Measurements from ENCODE around the gene TAPT1.

Gene TAPT1

DNA sequence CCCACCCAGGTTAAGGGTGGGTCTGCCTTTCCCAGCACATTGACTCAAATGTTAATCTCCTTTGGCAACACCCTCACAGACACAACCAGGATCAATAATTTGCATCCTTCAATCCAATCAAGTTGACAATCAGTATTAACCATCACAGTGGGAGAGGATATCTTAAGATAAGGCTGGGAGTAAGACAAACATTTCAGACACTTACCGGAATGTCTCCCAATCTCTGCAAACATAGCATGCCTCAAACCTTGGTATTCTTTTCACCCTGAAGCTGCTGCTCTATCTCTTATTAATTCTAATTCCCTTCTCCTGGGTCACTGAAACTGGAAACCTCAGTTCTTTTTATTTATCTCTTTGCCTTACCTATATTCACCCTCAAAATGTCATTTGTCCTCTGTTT lies 19.0 kb upstream of the TAPT1 start:
- no peak for DNase-seq (ENCODE audit: low read depth)

DNA sequence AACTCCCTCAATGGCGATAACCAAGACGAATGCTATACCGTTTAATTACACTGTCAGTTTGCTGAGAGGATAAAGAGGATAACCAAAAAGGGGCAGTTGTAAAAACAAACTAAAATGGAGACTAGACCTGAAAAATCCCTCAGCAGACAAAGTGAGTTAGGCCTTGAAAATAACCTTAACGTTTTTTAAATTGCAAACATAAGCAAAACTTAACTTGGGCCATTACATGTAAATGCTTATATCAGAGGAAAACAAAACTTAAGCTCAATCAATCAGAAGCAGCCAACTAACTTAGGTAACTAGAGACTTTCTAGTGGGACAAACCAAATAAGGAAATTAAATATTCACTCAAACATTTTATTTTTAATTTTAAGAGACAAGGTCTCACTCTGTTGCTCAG lies 17.0 kb upstream of the TAPT1 start:
- no peak for DNase-seq (ENCODE audit: low read depth)

DNA sequence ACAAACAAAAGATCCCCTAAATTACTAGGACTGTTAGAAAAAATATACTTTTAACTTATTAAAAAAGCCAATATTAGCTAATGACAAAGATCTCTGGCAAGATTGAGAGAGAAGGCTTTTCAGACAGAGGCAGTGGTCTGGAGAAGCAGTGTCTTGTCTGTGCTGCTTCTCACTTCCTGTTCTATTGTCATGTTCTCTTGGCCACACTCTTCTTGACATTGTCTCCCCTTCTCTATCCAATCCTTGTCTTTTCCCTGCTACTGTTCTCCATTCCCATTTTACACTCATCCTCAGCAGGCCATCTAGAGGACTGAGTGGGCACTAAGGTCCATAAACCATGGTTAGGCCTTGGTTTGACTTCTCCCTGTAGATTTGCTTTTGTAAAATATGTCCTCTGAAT lies 14.0 kb upstream of the TAPT1 start:
- DNase-seq (ENCODE audit: low read depth): no peak

DNA sequence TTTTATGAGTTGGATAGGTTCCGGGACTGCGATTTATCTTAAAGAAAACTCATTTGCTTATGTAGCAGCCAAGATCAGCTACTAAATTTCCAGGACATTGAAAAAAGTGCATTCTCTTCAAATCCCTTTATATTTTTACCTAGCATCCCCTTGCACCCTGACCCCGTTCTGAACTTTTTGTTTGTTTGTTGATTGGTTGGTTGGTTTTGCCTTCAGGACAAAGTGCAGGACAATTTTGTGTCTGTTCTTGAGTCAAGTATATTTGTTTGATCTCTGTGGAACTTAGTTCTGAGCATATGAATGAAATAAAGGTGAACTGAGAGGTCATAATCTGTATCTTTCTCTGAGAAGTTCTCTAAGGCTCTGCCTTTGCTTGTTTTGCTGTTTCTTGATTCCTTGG lies 12.8 kb upstream of the TAPT1 start:
- no peak for DNase-seq (ENCODE audit: low read depth)

DNA sequence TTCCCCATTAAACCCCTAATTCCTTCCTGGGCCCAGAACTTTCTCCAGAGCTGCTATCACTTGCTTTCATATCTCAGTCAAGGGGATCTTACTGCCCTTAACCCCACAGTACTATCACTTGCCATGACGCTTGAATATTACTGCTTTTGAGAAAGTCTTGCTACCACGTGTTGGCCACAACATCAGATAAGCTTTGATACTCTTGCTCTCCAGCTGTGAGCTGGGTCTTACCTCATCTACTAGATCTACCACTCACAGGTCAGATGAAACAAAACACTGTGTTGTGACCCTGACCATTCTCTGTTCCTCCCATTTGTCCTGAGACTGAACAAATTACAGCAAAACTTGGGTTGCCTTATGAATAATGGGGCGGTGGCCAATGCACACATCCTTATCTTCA lies 12.1 kb upstream of the TAPT1 start:
- no peak for DNase-seq (ENCODE audit: low read depth)

GRCh38 chr4:16237715-16238114 lies 11.4 kb upstream of the TAPT1 start:
- DNase-seq (ENCODE audit: low read depth): no peak

DNA sequence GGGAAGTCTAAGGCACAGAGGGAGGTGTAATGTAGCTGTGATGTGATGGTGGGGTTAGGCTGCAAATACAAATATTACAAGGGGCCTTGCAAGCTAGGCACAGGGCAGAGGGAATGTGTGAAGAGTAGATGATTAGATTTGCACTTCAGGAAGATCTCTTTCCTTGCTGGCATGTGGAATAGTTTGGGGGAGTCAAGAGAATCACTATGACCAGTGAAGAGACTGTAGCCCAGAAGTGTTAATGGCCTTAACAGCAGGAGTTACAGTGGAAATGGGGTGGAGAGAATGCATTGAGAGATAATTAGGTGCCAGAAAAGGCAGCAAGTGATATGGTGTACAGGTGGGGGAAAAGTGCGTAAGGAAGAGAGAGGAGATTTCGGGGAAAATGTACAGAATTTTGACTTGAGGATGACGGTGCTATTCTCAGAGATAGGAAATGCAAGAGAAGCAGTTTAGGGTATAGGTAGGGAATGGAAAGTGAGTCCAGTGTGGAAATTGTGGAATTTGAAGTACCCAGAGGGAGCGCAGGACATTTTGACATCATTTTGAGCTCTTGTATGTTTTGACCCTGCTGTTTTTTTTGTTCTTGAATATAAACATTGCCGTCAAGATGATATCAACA lies 10.2 kb upstream of the TAPT1 start:
- no peak for DNase-seq (ENCODE audit: low read depth)

- no peak for DNase-seq (ENCODE audit: low read depth)
Observed at GRCh38 chr4:16235209-16235608, 8.9 kb upstream of the TAPT1 start.

GRCh38 chr4:16233569-16234177 lies 7.4 kb upstream of the TAPT1 start:
- DNase-seq (ENCODE audit: low read depth): no peak

GRCh38 chr4:16231570-16232245 lies 5.4 kb upstream of the TAPT1 start:
- DNase-seq (ENCODE audit: low read depth): no peak

GRCh38 chr4:16230308-16230707 lies 4.0 kb upstream of the TAPT1 start:
- no peak for DNase-seq (ENCODE audit: low read depth)

- no peak for DNase-seq (ENCODE audit: low read depth)
Observed at GRCh38 chr4:16229604-16230003, 3.3 kb upstream of the TAPT1 start.

DNA sequence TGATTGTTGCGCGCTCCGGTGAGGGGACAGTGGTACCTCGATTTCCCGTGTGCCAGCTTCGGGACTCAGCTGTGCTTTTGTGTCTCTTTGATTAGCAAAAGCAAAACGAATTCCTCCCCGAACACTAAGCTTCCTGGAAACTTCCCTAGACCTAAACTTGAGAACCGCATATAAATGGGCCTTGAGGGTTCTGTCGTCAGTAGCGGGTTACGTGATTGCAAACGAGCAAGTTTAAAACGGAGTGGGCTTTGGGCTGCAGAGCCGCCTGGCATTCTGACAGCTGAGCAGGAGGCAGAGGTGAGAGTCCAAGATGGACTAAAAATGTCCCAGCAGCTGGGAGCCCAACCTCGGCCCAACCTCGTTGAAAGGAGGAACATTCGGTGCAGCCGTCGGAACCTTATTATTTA lies 1.2 kb upstream of the TAPT1 start:
- DNase-seq (ENCODE audit: low read depth): no peak

GRCh38 chr4:16226816-16227461 lies 668 bp upstream of the TAPT1 start:
- DNase-seq (ENCODE audit: low read depth): no peak

DNA sequence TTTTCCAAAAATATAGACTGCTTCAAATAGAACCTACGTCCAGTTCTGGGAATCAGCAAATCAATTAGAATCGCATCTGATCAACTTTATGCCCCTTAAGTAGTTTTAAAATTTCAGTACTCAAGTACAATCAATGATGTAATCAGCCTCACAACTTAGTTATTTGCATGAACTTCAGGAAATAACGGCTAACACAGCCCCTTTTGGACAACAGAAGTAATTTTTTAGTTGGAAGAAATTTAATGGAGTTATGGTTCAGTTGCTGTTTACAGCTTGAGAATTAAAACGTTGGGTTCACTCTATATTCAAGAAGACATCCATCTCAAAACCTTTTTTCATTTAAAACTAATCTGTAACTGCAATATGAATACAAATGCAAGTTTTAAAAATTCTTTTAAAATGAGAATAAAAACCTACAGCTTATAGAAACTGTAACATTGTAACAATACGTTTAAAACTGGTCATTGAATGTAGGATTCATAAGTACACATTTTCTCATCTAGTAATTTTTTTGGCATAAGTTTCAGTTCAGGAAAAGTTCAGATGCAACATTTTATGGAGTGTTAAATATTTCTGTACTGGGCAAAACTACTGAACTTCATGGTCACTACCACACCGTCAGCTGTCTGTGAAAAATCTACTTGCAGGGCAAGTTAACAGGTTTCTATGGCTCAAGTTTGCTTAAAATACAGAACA lies 956 bp downstream of the TAPT1 start:
- no peak for DNase-seq (ENCODE audit: low read depth)

GRCh38 chr4:16224264-16225166 lies 1.8 kb downstream of the TAPT1 start:
- DNase-seq (ENCODE audit: low read depth): no peak

DNA sequence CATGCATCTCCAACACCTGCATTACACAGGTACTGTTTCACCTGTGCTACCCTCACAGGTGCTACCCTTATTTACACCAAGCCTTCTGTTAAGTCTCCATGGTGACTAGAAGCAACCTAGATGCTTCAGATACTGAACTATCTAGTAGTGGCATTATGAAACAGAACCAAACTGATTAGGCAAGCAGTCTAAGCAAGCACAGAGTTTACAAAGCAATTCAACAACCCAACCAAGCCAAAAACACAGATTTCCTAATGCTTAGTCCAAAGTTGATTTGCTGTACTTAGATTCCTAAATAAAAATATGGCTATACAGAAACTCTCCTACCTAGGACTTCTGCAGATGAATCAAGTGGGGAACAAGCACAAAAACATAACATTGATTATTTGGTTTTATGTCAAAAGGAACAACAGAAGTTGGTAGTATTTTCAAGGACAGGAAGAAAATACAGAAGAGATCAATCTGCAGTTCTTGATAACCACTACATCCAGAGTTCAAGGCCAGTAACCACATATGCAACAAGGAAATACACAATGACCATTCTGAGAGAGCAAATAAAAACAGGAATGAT lies 3.2 kb downstream of the TAPT1 start:
- DNase-seq (ENCODE audit: low read depth): no peak

DNA sequence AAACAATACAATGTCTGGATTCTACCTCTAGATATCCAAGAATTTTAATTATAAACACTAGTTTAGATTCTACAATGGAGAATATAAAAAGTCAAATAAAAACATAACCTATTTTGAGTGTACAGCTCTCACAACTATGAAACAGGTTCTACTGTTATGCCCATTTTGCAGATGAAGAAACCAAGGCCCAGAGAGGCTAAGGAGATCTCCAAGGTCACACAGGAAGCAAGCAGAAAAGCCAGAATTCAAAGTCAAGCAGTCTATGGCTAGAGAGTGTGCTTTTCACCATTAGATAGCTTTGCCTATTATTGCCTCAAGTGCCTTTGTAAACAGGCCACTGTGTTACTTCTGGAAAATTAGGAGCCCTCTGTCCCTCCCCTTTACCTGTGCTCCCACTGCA lies 7.3 kb downstream of the TAPT1 start:
- DNase-seq (ENCODE audit: low read depth): no peak

GRCh38 chr4:16217300-16218051 lies 8.8 kb downstream of the TAPT1 start:
- DNase-seq (ENCODE audit: low read depth): no peak

- DNase-seq (ENCODE audit: low read depth): no peak
Observed at GRCh38 chr4:16213121-16213520, 13.2 kb downstream of the TAPT1 start.

Data from stromal cell of bone marrow (primary cell).